Measurements from ENCODE around the gene FRMD4A.

The FRMD4A gene

GRCh38 chr10:14306190-14306589 is 24.5 kb downstream of the FRMD4A start:
- Histone ChIP-seq H3K4me1 (ENCODE audit: control insufficient read depth, low read length) (no peaks in the 10 kb centered on the region), H3F3A (ENCODE audit: control insufficient read depth, insufficient read depth) (no peaks in the 10 kb centered on the region), H3K27me3 (ENCODE audit: control insufficient read depth, low read length) (peaks cover 8% of the 10 kb centered on the region), H3K27ac (ENCODE audit: low read depth, low read length) (no peak overlapping the region), H3K4me2 (ENCODE audit: low read length) (no peak overlapping the region), H3K79me2 (ENCODE audit: control insufficient read depth, low read length) (no peaks in the 10 kb centered on the region), H4K20me1 (ENCODE audit: control insufficient read depth, insufficient read depth, low read depth, low read length) (no peaks in the 10 kb centered on the region), H3K36me3 (ENCODE audit: control insufficient read depth, low read length) (no peaks in the 10 kb centered on the region), H3K9me2 (replicated peaks; ENCODE audit: control insufficient read depth, low read length) (no peaks in the 10 kb centered on the region), H3K4me3 (ENCODE audit: low read length) (no peak overlapping the region), H3K9me3 (ENCODE audit: control insufficient read depth, insufficient read depth, low read length) (no peaks in the 10 kb centered on the region)
- TF ChIP-seq CTCF (IDR thresholded peaks at IDR 0.05; ENCODE audit: low read depth, low read length, poor library complexity, severe bottlenecking) (no peak), EZH2phosphoT487 (IDR thresholded peaks at IDR 0.05; ENCODE audit: borderline replicate concordance, low read length) (no peak)

GRCh38 chr10:14304046-14304445 is 26.7 kb downstream of the FRMD4A start:
- Histone ChIP-seq H3K27me3 (ENCODE audit: control insufficient read depth, low read length) (peaks cover 8% of the 10 kb centered on the region), H3K4me2 (ENCODE audit: low read length) (no peak overlapping the region)

GRCh38 chr10:14302035-14302434 is 28.7 kb downstream of the FRMD4A start:
- no peaks in the 10 kb centered on the region for H4K20me1 ChIP-seq (ENCODE audit: control insufficient read depth, insufficient read depth, low read depth, low read length)
- H3K27me3 ChIP-seq (ENCODE audit: control insufficient read depth, low read length) = peaks cover 11% of the 10 kb centered on the region
- no peaks in the 10 kb centered on the region for H3K9me3 ChIP-seq (ENCODE audit: control insufficient read depth, insufficient read depth, low read length)
- H3K4me3 ChIP-seq (ENCODE audit: low read length) = no peak overlapping the region
- no peaks in the 10 kb centered on the region for H3K36me3 ChIP-seq (ENCODE audit: control insufficient read depth, low read length)
- H3K27ac ChIP-seq (ENCODE audit: low read depth, low read length) = no peak overlapping the region
- H3K4me1 ChIP-seq (ENCODE audit: control insufficient read depth, low read length) = no peaks in the 10 kb centered on the region
- H3K79me2 ChIP-seq (ENCODE audit: control insufficient read depth, low read length) = no peaks in the 10 kb centered on the region
- peak; percentile 42 for TF ChIP-seq CTCF (IDR thresholded peaks at IDR 0.05; ENCODE audit: low read depth, low read length, poor library complexity, severe bottlenecking)
- no peak for TF ChIP-seq EZH2phosphoT487 (IDR thresholded peaks at IDR 0.05; ENCODE audit: borderline replicate concordance, low read length)
- no peak overlapping the region for H3K4me2 ChIP-seq (ENCODE audit: low read length)
- H3F3A ChIP-seq (ENCODE audit: control insufficient read depth, insufficient read depth) = no peaks in the 10 kb centered on the region
- no peaks in the 10 kb centered on the region for H3K9me2 ChIP-seq (replicated peaks; ENCODE audit: control insufficient read depth, low read length)

More at GRCh38 chr10:14304046-14304445, 26.7 kb downstream of the FRMD4A start:
- no peaks in the 10 kb centered on the region for H3K9me3 ChIP-seq (ENCODE audit: control insufficient read depth, insufficient read depth, low read length)
- H3K4me1 ChIP-seq (ENCODE audit: control insufficient read depth, low read length) = no peaks in the 10 kb centered on the region
- H3K9me2 ChIP-seq (replicated peaks; ENCODE audit: control insufficient read depth, low read length) = no peaks in the 10 kb centered on the region
- no peak overlapping the region for H3K4me3 ChIP-seq (ENCODE audit: low read length)
- H3K27ac ChIP-seq (ENCODE audit: low read depth, low read length) = no peak overlapping the region
- no peak for TF ChIP-seq EZH2phosphoT487 (IDR thresholded peaks at IDR 0.05; ENCODE audit: borderline replicate concordance, low read length)
- TF ChIP-seq CTCF (IDR thresholded peaks at IDR 0.05; ENCODE audit: low read depth, low read length, poor library complexity, severe bottlenecking) = no peak
- H3K36me3 ChIP-seq (ENCODE audit: control insufficient read depth, low read length) = no peaks in the 10 kb centered on the region
- no peaks in the 10 kb centered on the region for H3K79me2 ChIP-seq (ENCODE audit: control insufficient read depth, low read length)
- H4K20me1 ChIP-seq (ENCODE audit: control insufficient read depth, insufficient read depth, low read depth, low read length) = no peaks in the 10 kb centered on the region
- no peaks in the 10 kb centered on the region for H3F3A ChIP-seq (ENCODE audit: control insufficient read depth, insufficient read depth)
